ENCODE results near the gene NEU4.
A peak's percentile ranks its signal among the peaks of the same experiment; 100 is the strongest.
"Not testable (repeated sequence)": the region's sequence is repeated elsewhere in the genome, so short reads cannot be mapped to it uniquely, and the experiment has no call there.

Gene NEU4, protein sequence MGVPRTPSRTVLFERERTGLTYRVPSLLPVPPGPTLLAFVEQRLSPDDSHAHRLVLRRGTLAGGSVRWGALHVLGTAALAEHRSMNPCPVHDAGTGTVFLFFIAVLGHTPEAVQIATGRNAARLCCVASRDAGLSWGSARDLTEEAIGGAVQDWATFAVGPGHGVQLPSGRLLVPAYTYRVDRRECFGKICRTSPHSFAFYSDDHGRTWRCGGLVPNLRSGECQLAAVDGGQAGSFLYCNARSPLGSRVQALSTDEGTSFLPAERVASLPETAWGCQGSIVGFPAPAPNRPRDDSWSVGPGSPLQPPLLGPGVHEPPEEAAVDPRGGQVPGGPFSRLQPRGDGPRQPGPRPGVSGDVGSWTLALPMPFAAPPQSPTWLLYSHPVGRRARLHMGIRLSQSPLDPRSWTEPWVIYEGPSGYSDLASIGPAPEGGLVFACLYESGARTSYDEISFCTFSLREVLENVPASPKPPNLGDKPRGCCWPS

DNA sequence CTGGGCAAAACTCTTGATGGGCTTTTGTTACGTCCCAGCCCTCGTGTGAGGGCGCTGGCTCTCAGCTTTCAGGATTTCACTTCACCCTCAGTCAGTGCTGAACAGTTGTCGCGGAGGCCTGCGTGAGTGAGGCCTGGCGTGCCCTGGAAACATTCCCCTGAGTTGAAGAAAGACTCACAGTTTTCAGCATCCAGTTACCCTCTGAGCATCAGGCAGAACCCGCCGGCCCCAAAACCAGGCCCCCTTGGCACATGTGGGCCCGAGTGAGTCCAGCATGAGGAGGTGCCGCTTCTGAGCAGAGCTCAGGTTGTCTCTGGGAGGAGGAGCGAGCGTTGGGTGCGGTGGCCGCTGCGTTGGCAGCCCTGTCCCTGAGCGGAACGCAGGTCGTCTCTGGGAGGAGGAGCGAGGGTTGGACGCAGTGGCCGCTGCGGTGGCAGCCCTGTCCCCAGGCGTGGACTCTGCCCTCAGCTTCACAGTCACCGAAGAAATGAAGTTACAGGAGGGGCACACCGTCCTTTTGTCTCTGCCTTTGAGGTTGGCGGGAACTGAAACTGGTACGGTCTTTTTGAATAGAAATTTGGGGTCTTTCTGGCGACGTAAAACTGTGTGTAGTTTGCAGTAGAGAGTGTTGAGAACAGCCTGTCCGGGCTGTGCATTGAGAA is at the start of gene NEU4:
TSS of gene NEU4 (plus strand) at position 473 of the 662 bp plus-strand sequence. CDS start 5,292 bp downstream, outside the sequence.
- peak; percentile 58 for DNase-seq (ENCODE audit: low spot score)

- DNase-seq (ENCODE audit: low spot score) = not testable (repeated sequence)
These were observed 49.1 kb upstream of the NEU4 start for GRCh38 chr2:241759893-241760292.

GRCh38 chr2:241760301-241760771 is 48.7 kb upstream of the NEU4 start:
- DNase-seq (ENCODE audit: low spot score) = no peak

- no peak for DNase-seq (ENCODE audit: low spot score)
These were observed 46.6 kb upstream of the NEU4 start for GRCh38 chr2:241762321-241762932.

DNA sequence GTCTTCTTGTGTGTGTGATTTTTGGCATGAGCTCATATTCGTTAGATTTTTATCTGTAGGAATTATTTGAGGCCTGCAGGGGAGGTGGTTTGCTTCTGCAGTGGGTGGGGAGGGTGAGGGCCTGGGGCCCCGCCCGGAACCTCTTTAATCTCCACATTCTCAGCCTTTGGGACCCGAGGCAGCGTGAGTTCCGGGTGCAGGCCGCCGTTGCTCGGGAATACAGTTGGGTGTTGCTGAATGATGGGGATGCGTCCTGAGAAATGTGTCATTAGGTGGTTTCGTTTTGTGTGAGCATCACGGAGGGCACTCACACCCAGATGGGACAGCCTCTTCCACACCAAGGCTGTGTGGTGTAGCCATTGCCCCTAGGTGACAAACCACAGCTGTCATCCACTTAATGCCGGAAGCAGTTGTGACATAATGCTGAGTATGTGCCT is 46.0 kb upstream of the NEU4 start:
- DNase-seq (ENCODE audit: low spot score) = no peak

GRCh38 chr2:241763551-241764274 is 45.3 kb upstream of the NEU4 start:
- DNase-seq (ENCODE audit: low spot score) = peak; percentile 44

- peak; percentile 67 for DNase-seq (ENCODE audit: low spot score)
These were observed 44.4 kb upstream of the NEU4 start for GRCh38 chr2:241764275-241765241.

- peak; percentile 46 for DNase-seq (ENCODE audit: low spot score)
These were observed 41.3 kb upstream of the NEU4 start for GRCh38 chr2:241767464-241768250.

DNA sequence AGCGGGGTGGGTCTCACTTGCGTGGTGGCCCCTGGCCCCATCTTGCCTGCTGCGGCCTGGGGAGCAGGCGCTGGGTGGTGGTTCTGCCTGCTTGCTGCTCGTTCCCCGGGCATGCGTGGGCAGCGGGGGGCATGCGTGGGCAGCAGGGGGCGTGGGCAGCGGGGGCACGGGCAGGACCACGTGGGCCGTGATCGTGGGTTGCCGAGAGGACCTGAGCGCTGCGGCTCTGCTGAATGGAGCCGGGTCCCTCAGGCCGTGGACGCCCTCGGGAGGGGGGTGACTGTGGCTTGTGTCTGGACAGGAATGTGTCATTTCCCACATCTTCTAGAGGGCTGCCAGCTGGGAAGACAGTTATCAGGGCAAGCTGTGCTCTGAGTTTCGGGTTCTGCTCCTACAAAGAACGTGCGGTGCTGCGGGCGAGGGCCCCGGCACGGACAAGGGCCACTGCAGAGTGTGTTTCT is 40.7 kb upstream of the NEU4 start:
- no peak for DNase-seq (ENCODE audit: low spot score)

- no peak for DNase-seq (ENCODE audit: low spot score)
These were observed 40.1 kb upstream of the NEU4 start for GRCh38 chr2:241768850-241769249.

- no peak for DNase-seq (ENCODE audit: low spot score)
These were observed 39.2 kb upstream of the NEU4 start for GRCh38 chr2:241769819-241770184.

GRCh38 chr2:241770185-241770935 is 38.6 kb upstream of the NEU4 start:
- peak; percentile 60 for DNase-seq (ENCODE audit: low spot score)

- no peak for DNase-seq (ENCODE audit: low spot score)
These were observed 38.1 kb upstream of the NEU4 start for GRCh38 chr2:241770936-241771285.

GRCh38 chr2:241771286-241772062 is 37.5 kb upstream of the NEU4 start:
- peak; percentile 89 for DNase-seq (ENCODE audit: low spot score)

- no peak for DNase-seq (ENCODE audit: low spot score)
These were observed 36.9 kb upstream of the NEU4 start for GRCh38 chr2:241772063-241772499.

- DNase-seq (ENCODE audit: low spot score) = peak; percentile 45
These were observed 35.2 kb upstream of the NEU4 start for GRCh38 chr2:241773511-241774418.

All from ecto neural progenitor cell (in vitro differentiated cells).